ENCODE results near the gene KRT72.

DNA sequence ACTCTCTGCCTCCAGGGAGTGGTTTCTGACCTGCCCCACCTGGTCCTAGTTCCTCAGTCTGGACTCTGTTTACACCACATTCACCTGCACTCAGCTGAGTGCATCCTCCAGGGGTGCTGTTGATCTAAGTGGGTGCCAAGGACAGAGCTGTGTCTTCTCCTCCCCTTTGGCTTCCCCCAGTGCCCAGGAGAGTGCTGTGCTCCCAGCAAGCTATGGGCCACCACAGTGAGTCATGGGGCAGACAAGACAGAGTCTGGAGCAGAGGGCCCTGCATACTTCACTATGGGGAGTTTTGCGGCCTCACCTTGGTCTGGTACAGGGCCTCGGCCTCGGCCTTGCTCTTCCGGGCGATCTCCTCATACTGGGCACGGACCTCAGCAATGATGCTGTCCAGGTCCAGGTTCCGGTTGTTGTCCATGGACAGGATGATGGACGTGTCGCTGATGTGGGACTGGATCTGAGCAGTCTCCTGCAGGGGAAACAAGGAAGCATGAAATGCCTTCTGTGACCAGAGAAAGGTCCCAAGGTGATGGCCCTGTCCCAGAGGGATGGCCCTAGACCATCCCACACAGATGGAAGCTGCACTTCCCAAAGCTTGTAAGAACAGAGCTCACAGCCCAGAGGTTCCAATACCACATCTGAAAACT lies 12.2 kb upstream of the KRT72 start:
- TF ChIP-seq, protein P1, sequence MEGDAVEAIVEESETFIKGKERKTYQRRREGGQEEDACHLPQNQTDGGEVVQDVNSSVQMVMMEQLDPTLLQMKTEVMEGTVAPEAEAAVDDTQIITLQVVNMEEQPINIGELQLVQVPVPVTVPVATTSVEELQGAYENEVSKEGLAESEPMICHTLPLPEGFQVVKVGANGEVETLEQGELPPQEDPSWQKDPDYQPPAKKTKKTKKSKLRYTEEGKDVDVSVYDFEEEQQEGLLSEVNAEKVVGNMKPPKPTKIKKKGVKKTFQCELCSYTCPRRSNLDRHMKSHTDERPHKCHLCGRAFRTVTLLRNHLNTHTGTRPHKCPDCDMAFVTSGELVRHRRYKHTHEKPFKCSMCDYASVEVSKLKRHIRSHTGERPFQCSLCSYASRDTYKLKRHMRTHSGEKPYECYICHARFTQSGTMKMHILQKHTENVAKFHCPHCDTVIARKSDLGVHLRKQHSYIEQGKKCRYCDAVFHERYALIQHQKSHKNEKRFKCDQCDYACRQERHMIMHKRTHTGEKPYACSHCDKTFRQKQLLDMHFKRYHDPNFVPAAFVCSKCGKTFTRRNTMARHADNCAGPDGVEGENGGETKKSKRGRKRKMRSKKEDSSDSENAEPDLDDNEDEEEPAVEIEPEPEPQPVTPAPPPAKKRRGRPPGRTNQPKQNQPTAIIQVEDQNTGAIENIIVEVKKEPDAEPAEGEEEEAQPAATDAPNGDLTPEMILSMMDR (IDR thresholded peaks at IDR 0.05; ENCODE audit: low read depth, low read length, poor library complexity, severe bottlenecking), result no peak
- no peak for TF ChIP-seq EZH2phosphoT487 (IDR thresholded peaks at IDR 0.05; ENCODE audit: borderline replicate concordance, low read length)

Measured in DOHH2 (cell line).